Neural cell (in vitro differentiated cells): ENCODE results near the gene NT5E. TPM values are rescaled to one million over a fixed set of nuclear protein-coding genes. Genes with fewer than 3 reads are reported as not detected.

Source experiments
- H2AFZ ChIP-seq: fragments of 200-600, 300-800 bp; sonication (generic), shearing (Covaris generic); 2 replicates; pipeline ENCODE4 v1.6.0; 2014; ENCODE audit warnings: low read depth, mild to moderate bottlenecking, antibody characterized with exemption, low read length, moderate library complexity
- H3F3A ChIP-seq: fragments of 200-600 bp; shearing (Covaris generic); 2 replicates; pipeline ENCODE4 v1.6.1; 2016; ENCODE audit warnings: mild to moderate bottlenecking, moderate library complexity, mixed read lengths, antibody characterized with exemption, low read length; ENCODE audit not compliant: insufficient read depth, poor library complexity, severe bottlenecking
- H3K27ac ChIP-seq: fragments of 200-600, 300-800 bp; sonication (generic), shearing (Covaris generic); 2 replicates; pipeline ENCODE4 v1.5.1; 2014; ENCODE audit warnings: mild to moderate bottlenecking, low read length, moderate library complexity
- H3K27me3 ChIP-seq: fragments of 300-800, 200-600 bp; sonication (generic), shearing (Covaris generic); 2 replicates; pipeline ENCODE4 v1.6.0; 2014; ENCODE audit warnings: mild to moderate bottlenecking, low read depth, low read length, moderate library complexity; ENCODE audit not compliant: insufficient read depth
- H3K36me3 ChIP-seq: fragments of 300-800, 200-600 bp; sonication (generic), shearing (Covaris generic); 2 replicates; pipeline ENCODE4 v1.5.1; 2014; ENCODE audit warnings: mild to moderate bottlenecking, antibody characterized with exemption, low read length, moderate library complexity; ENCODE audit not compliant: insufficient read depth
- H3K4me2 ChIP-seq: fragments of 300-800, 200-600 bp; sonication (generic), shearing (Covaris generic); 2 replicates; pipeline ENCODE4 v1.6.0; 2014; ENCODE audit warnings: mild to moderate bottlenecking, low read length
- H3K4me3 ChIP-seq: fragments of 300-800, 200-600 bp; sonication (generic), shearing (Covaris generic); 2 replicates; pipeline ENCODE4 v1.5.1; 2014; ENCODE audit warnings: mild to moderate bottlenecking, low read length, moderate library complexity
- H3K79me2 ChIP-seq: fragments of 200-600 bp; shearing (Covaris generic); replicated peaks from 2 replicates; pipeline ENCODE4 v1.6.0; 2014; ENCODE audit warnings: mild to moderate bottlenecking, low read length, moderate library complexity; ENCODE audit not compliant: insufficient read depth
- H3K9ac ChIP-seq: fragments of 300-800, 200-600 bp; sonication (generic), shearing (Covaris generic); 2 replicates; pipeline ENCODE4 v1.6.1; 2016; ENCODE audit warnings: mild to moderate bottlenecking, low read length, mixed read lengths
- H3K9me2 ChIP-seq: fragments of 200-600 bp; shearing (Covaris generic); 2 replicates; pipeline ENCODE4 v1.6.1; 2016; ENCODE audit warnings: mild to moderate bottlenecking, low read length, mixed read lengths; ENCODE audit not compliant: insufficient read depth
- H3K9me3 ChIP-seq: fragments of 200-600, 300-800 bp; sonication (generic), shearing (Covaris generic); 2 replicates; pipeline ENCODE4 v1.6.1; 2016; ENCODE audit warnings: mild to moderate bottlenecking, mixed run types, low read length, moderate library complexity, mixed read lengths
- H4K20me1 ChIP-seq: fragments of 200-600 bp; shearing (Covaris generic); 2 replicates; pipeline ENCODE4 v1.6.1; 2016; ENCODE audit warnings: mild to moderate bottlenecking, mixed run types; ENCODE audit not compliant: insufficient read depth
- EP300 ChIP-seq: fragments of 450-650 bp; conservative IDR thresholded peaks from 2 replicates; pipeline ENCODE4 v1.6.1; 2014; ENCODE audit warnings: antibody characterized with exemption, mild to moderate bottlenecking, moderate library complexity; ENCODE audit not compliant: poor library complexity, severe bottlenecking
- EZH2 ChIP-seq: fragments of 200-600, 300-800 bp; shearing (Covaris generic), sonication (generic); IDR thresholded peaks from 2 replicates; pipeline ENCODE4 v1.6.1; 2014; ENCODE audit warnings: antibody characterized with exemption, low read length, borderline replicate concordance, mild to moderate bottlenecking; ENCODE audit not compliant: insufficient read depth, poor library complexity, severe bottlenecking
- MXI1 ChIP-seq: fragments of 450-650 bp; conservative IDR thresholded peaks from 2 replicates; pipeline ENCODE4 v1.6.1; 2014; ENCODE audit warnings: antibody characterized with exemption, mild to moderate bottlenecking; ENCODE audit not compliant: poor library complexity, severe bottlenecking
- POLR2AphosphoS5 ChIP-seq: IDR thresholded peaks from 2 replicates; pipeline ENCODE4 v1.6.1; 2012
- RAD21 ChIP-seq: fragments of 450-650 bp; conservative IDR thresholded peaks from 2 replicates; pipeline ENCODE4 v1.6.1; 2014; ENCODE audit warnings: antibody characterized with exemption, mild to moderate bottlenecking, moderate library complexity
- SMC3 ChIP-seq: fragments of 450-650 bp; conservative IDR thresholded peaks from 2 replicates; pipeline ENCODE4 v1.6.1; 2014; ENCODE audit warnings: antibody characterized with exemption, mild to moderate bottlenecking, moderate library complexity; ENCODE audit not compliant: poor library complexity
- TAF1 ChIP-seq: IDR thresholded peaks from 2 replicates; pipeline ENCODE4 v1.6.1; 2012; ENCODE audit warnings: low read depth
- polyA plus RNA-seq: library from polyadenylated mRNA; depleted of rRNA; stranded (reverse); fragments of >200 nt; gene quantifications from 2 replicates; pipeline ENCODE4 v1.2.3, GENCODE V29; 2014
- TF ChIP-seq, protein P1 (sequence below): fragments of 450-650 bp; IDR thresholded peaks from 2 replicates; pipeline ENCODE4 v1.5.1; 2014; ENCODE audit warnings: antibody characterized with exemption, mild to moderate bottlenecking, moderate library complexity; ENCODE audit not compliant: poor library complexity, severe bottlenecking
- TF ChIP-seq, protein P2 (sequence below): IDR thresholded peaks from 2 replicates; pipeline ENCODE4 v1.6.1; 2012; ENCODE audit warnings: borderline replicate concordance

NT5E gene
- polyA plus RNA-seq, 1 donor from 2014 or later, result not detected

DNA sequence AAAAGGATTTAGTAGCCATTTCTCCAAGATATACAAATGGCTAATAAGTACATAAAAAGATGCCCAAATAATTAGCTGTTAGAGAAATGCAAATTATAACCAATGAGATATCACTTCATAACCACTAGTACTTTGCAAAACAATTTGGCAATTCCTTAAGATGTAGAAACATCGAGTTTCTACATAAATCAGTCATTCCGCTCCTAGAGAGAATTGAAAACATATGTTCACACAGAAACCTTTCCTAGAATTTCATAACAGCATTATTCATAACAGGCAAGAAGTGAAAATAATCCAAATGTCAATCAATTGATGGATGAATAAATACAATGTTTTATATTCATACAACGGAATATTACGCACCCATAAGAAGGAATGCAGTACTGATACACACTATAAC is 20.5 kb upstream of the NT5E start:
- no peak overlapping the region for H3K27ac ChIP-seq
- no peaks in the 10 kb centered on the region for H3K36me3 ChIP-seq
- no peaks in the 10 kb centered on the region for H3K79me2 ChIP-seq
- no peak overlapping the region for H2AFZ ChIP-seq
- no peaks in the 10 kb centered on the region for H4K20me1 ChIP-seq
- H3F3A ChIP-seq, result no peaks in the 10 kb centered on the region
- TF ChIP-seq RAD21 (no peak), MXI1 (no peak), EP300 (no peak), SMC3 (no peak), EZH2 (no peak), POLR2AphosphoS5 (no peak), TAF1 (no peak)
- TF ChIP-seq, protein P1, sequence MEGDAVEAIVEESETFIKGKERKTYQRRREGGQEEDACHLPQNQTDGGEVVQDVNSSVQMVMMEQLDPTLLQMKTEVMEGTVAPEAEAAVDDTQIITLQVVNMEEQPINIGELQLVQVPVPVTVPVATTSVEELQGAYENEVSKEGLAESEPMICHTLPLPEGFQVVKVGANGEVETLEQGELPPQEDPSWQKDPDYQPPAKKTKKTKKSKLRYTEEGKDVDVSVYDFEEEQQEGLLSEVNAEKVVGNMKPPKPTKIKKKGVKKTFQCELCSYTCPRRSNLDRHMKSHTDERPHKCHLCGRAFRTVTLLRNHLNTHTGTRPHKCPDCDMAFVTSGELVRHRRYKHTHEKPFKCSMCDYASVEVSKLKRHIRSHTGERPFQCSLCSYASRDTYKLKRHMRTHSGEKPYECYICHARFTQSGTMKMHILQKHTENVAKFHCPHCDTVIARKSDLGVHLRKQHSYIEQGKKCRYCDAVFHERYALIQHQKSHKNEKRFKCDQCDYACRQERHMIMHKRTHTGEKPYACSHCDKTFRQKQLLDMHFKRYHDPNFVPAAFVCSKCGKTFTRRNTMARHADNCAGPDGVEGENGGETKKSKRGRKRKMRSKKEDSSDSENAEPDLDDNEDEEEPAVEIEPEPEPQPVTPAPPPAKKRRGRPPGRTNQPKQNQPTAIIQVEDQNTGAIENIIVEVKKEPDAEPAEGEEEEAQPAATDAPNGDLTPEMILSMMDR, result no peak
- TF ChIP-seq, protein P2, sequence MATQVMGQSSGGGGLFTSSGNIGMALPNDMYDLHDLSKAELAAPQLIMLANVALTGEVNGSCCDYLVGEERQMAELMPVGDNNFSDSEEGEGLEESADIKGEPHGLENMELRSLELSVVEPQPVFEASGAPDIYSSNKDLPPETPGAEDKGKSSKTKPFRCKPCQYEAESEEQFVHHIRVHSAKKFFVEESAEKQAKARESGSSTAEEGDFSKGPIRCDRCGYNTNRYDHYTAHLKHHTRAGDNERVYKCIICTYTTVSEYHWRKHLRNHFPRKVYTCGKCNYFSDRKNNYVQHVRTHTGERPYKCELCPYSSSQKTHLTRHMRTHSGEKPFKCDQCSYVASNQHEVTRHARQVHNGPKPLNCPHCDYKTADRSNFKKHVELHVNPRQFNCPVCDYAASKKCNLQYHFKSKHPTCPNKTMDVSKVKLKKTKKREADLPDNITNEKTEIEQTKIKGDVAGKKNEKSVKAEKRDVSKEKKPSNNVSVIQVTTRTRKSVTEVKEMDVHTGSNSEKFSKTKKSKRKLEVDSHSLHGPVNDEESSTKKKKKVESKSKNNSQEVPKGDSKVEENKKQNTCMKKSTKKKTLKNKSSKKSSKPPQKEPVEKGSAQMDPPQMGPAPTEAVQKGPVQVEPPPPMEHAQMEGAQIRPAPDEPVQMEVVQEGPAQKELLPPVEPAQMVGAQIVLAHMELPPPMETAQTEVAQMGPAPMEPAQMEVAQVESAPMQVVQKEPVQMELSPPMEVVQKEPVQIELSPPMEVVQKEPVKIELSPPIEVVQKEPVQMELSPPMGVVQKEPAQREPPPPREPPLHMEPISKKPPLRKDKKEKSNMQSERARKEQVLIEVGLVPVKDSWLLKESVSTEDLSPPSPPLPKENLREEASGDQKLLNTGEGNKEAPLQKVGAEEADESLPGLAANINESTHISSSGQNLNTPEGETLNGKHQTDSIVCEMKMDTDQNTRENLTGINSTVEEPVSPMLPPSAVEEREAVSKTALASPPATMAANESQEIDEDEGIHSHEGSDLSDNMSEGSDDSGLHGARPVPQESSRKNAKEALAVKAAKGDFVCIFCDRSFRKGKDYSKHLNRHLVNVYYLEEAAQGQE, result no peak
- H3K27me3 ChIP-seq, result no peaks in the 10 kb centered on the region
- H3K4me2 ChIP-seq, result no peak overlapping the region
- no peaks in the 10 kb centered on the region for H3K9me2 ChIP-seq
- H3K4me3 ChIP-seq, result no peak overlapping the region
- no peak overlapping the region for H3K9ac ChIP-seq
- no peaks in the 10 kb centered on the region for H3K9me3 ChIP-seq

DNA sequence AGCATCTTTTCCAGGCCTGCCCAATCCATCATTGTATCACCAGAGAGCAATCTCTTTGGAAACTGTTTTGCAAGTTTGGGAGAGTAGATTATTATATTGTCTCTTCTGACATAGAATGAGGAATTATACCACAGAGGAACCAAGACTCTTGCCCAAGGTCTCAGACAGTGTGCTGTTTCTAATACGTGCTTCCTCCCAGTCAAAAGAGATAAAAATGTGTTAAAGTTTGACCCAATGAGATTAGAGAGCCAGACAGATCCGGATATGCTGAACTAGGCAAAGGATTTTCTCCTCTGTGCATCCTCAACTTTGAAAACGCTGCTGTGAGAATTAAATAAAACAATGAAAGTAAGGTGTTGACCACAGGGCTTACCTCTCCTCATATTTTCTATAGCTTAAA is 18.6 kb upstream of the NT5E start:
- Histone ChIP-seq H3K9ac (no peak overlapping the region), H3K36me3 (no peaks in the 10 kb centered on the region), H3K9me3 (no peaks in the 10 kb centered on the region), H3K27me3 (no peaks in the 10 kb centered on the region), H3K4me2 (no peak overlapping the region), H2AFZ (no peak overlapping the region), H3K4me3 (no peak overlapping the region), H3K27ac (no peak overlapping the region), H4K20me1 (no peaks in the 10 kb centered on the region), H3F3A (no peaks in the 10 kb centered on the region), H3K79me2 (no peaks in the 10 kb centered on the region), H3K9me2 (no peaks in the 10 kb centered on the region)
- TF ChIP-seq MXI1 (no peak), SMC3 (no peak)

DNA sequence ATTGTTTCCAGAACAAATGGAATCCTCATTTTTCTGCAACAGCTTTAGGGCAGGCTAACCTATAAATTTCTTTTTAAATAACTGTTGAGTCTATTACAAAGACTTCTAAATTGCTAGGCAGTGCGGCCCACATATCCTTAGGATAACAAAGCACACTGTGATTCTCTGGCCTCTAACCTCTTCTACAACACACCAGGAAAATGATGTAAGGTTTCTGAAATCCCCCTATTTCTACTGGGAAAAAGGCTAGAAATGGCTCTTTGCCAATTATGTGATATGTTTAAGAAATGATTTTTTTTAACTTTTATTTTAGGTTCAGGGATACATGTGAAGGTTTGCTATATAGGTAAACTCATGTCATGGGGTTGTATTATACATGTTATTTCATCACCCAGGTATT is 17.3 kb upstream of the NT5E start:
- Histone ChIP-seq H3K9me3 (no peaks in the 10 kb centered on the region), H2AFZ (no peak overlapping the region), H3K79me2 (no peaks in the 10 kb centered on the region), H3K27me3 (no peaks in the 10 kb centered on the region), H3K9ac (no peak overlapping the region), H4K20me1 (no peaks in the 10 kb centered on the region), H3K36me3 (no peaks in the 10 kb centered on the region), H3K27ac (no peak overlapping the region), H3K9me2 (no peaks in the 10 kb centered on the region), H3F3A (no peaks in the 10 kb centered on the region), H3K4me2 (no peak overlapping the region), H3K4me3 (no peak overlapping the region)
- TF ChIP-seq MXI1 (no peak), RAD21 (no peak), EP300 (no peak), EZH2 (no peak), POLR2AphosphoS5 (no peak), SMC3 (no peak), TAF1 (no peak)
- TF ChIP-seq, protein P2, result no peak
- TF ChIP-seq, protein P1, result no peak
